Karpas-422 (cell line): ENCODE measurements around the gene INSIG2. TPM values are rescaled to one million over a fixed set of nuclear protein-coding genes. Genes with fewer than 3 reads are reported as not detected.

Experiments
- DNase-seq: peaks from one replicate; pipeline ENCODE4 v3.0.0-alpha.2; 2015
- H2AFZ ChIP-seq: fragments of 200-600 bp; sonication (generic); 2 replicates; pipeline ENCODE4 v1.6.1; 2014; ENCODE audit warnings: antibody characterized with exemption, low read length, mixed read lengths
- H3K27ac ChIP-seq: fragments of 200-600 bp; sonication (generic); 2 replicates; pipeline ENCODE4 v1.5.1; 2014; ENCODE audit warnings: mild to moderate bottlenecking, low read length, moderate library complexity
- H3K27me3 ChIP-seq: fragments of 200-600 bp; sonication (generic); 2 replicates; pipeline ENCODE4 v1.6.1; 2014; ENCODE audit warnings: low read length, mixed read lengths
- H3K36me3 ChIP-seq: fragments of 200-600 bp; sonication (generic); 2 replicates; pipeline ENCODE4 v1.6.1; 2014; ENCODE audit warnings: low read length, mixed read lengths; ENCODE audit not compliant: insufficient read depth
- H3K4me1 ChIP-seq: fragments of 200-600 bp; sonication (generic); 2 replicates; pipeline ENCODE4 v1.6.1; 2014; ENCODE audit warnings: mild to moderate bottlenecking, low read length, mixed read lengths
- H3K4me2 ChIP-seq: fragments of 200-600 bp; sonication (generic); 2 replicates; pipeline ENCODE4 v1.6.1; 2014; ENCODE audit warnings: low read length, low read depth, mild to moderate bottlenecking; ENCODE audit not compliant: poor library complexity, severe bottlenecking
- H3K4me3 ChIP-seq: fragments of 200-600 bp; sonication (generic); 2 replicates; pipeline ENCODE4 v1.5.1; 2014; ENCODE audit warnings: mild to moderate bottlenecking, antibody characterized with exemption, low read length, mixed read lengths
- H3K79me2 ChIP-seq: fragments of 200-600 bp; sonication (generic); 2 replicates; pipeline ENCODE4 v1.6.1; 2014; ENCODE audit warnings: mild to moderate bottlenecking, low read length, mixed read lengths
- H3K9ac ChIP-seq: fragments of 200-600 bp; sonication (generic); 2 replicates; pipeline ENCODE4 v1.6.0; 2014; ENCODE audit warnings: low read length
- H3K9me2 ChIP-seq: fragments of 200-600 bp; sonication (generic), shearing (Covaris generic); replicated peaks from 2 replicates; pipeline ENCODE4 v1.6.0; 2014; ENCODE audit warnings: mild to moderate bottlenecking, low read length, moderate library complexity; ENCODE audit not compliant: insufficient read depth
- H3K9me3 ChIP-seq: fragments of 300-700, 200-600 bp; sonication (generic); 2 replicates; pipeline ENCODE4 v1.6.1; 2014; ENCODE audit warnings: low read length, mixed read lengths
- H4K20me1 ChIP-seq: fragments of 200-600 bp; sonication (generic); 2 replicates; pipeline ENCODE4 v1.6.1; 2014; ENCODE audit warnings: mild to moderate bottlenecking, antibody characterized with exemption, low read length, low read depth; ENCODE audit not compliant: insufficient read depth
- total RNA-seq: library from RNA; depleted of rRNA; stranded (reverse); fragments of >200 nt; shearing (Covaris generic); gene quantifications from 2 replicates; pipeline ENCODE4 v1.2.3, GENCODE V29; 2014; ENCODE audit warnings: low replicate concordance

Gene INSIG2
- total RNA-seq, 1 experiment from 2014 or later = 37.6 TPM

GRCh38 chr2:118062048-118062447 is 26.2 kb upstream of the INSIG2 start:
- Histone ChIP-seq H3K9me3 (no peaks in the 10 kb centered on the region), H2AFZ (no peak overlapping the region), H3K9ac (no peak overlapping the region)

GRCh38 chr2:118062669-118063068 is 25.6 kb upstream of the INSIG2 start:
- H3K36me3 ChIP-seq = no peaks in the 10 kb centered on the region
- no peak overlapping the region for H3K27ac ChIP-seq
- no peak overlapping the region for H2AFZ ChIP-seq
- H3K9me3 ChIP-seq = no peaks in the 10 kb centered on the region
- H3K79me2 ChIP-seq = no peaks in the 10 kb centered on the region
- H3K27me3 ChIP-seq = no peaks in the 10 kb centered on the region
- DNase-seq = no peak
- no peaks in the 10 kb centered on the region for H4K20me1 ChIP-seq
- H3K4me2 ChIP-seq = no peak overlapping the region
- no peaks in the 10 kb centered on the region for H3K9me2 ChIP-seq
- no peak overlapping the region for H3K9ac ChIP-seq
- H3K4me1 ChIP-seq = peaks cover 40% of the 10 kb centered on the region
- H3K4me3 ChIP-seq = no peak overlapping the region

More at GRCh38 chr2:118062048-118062447, 26.2 kb upstream of the INSIG2 start:
- Histone ChIP-seq H3K36me3 (no peaks in the 10 kb centered on the region), H3K9me2 (no peaks in the 10 kb centered on the region), H3K27ac (no peak overlapping the region), H3K4me1 (peaks cover 46% of the 10 kb centered on the region), H3K27me3 (no peaks in the 10 kb centered on the region), H3K4me2 (no peak overlapping the region), H3K79me2 (no peaks in the 10 kb centered on the region), H3K4me3 (no peak overlapping the region), H4K20me1 (no peaks in the 10 kb centered on the region)
- no peak for DNase-seq

- H2AFZ ChIP-seq = no peak overlapping the region
- H3K36me3 ChIP-seq = no peaks in the 10 kb centered on the region
- H3K9me3 ChIP-seq = no peaks in the 10 kb centered on the region
- H3K9ac ChIP-seq = no peak overlapping the region
- H3K27ac ChIP-seq = no peak overlapping the region
- DNase-seq = no peak
- no peaks in the 10 kb centered on the region for H3K79me2 ChIP-seq
- no peaks in the 10 kb centered on the region for H4K20me1 ChIP-seq
- peaks cover 16% of the 10 kb centered on the region for H3K4me1 ChIP-seq
- no peak overlapping the region for H3K4me2 ChIP-seq
- no peaks in the 10 kb centered on the region for H3K9me2 ChIP-seq
- no peaks in the 10 kb centered on the region for H3K27me3 ChIP-seq
- no peak overlapping the region for H3K4me3 ChIP-seq
Observed at GRCh38 chr2:118065015-118065706, 23.1 kb upstream of the INSIG2 start.

- H3K4me1 ChIP-seq = peaks cover 7% of the 10 kb centered on the region
- H2AFZ ChIP-seq = peak overlapping the region; percentile 2; the same call in 1 of the 2 replicates
Observed at GRCh38 chr2:118065921-118066511, 22.3 kb upstream of the INSIG2 start.

GRCh38 chr2:118077636-118078247 is 10.5 kb upstream of the INSIG2 start:
- Histone ChIP-seq H3K27ac (no peak overlapping the region), H2AFZ (no peak overlapping the region), H4K20me1 (no peaks in the 10 kb centered on the region), H3K27me3 (no peaks in the 10 kb centered on the region), H3K9me3 (no peaks in the 10 kb centered on the region), H3K9me2 (no peaks in the 10 kb centered on the region), H3K79me2 (no peaks in the 10 kb centered on the region), H3K4me2 (no peak overlapping the region), H3K36me3 (no peaks in the 10 kb centered on the region), H3K4me1 (no peaks in the 10 kb centered on the region), H3K9ac (no peak overlapping the region), H3K4me3 (no peak overlapping the region)
- DNase-seq = no peak

More at GRCh38 chr2:118065921-118066511, 22.3 kb upstream of the INSIG2 start:
- H3K9me3 ChIP-seq = no peaks in the 10 kb centered on the region
- no peak overlapping the region for H3K4me2 ChIP-seq
- no peaks in the 10 kb centered on the region for H3K79me2 ChIP-seq
- no peaks in the 10 kb centered on the region for H4K20me1 ChIP-seq
- H3K27me3 ChIP-seq = no peaks in the 10 kb centered on the region
- no peaks in the 10 kb centered on the region for H3K36me3 ChIP-seq
- DNase-seq = no peak
- no peak overlapping the region for H3K27ac ChIP-seq
- no peak overlapping the region for H3K4me3 ChIP-seq
- no peaks in the 10 kb centered on the region for H3K9me2 ChIP-seq
- H3K9ac ChIP-seq = no peak overlapping the region

- Histone ChIP-seq H3K4me2 (no peak overlapping the region), H3K27me3 (no peaks in the 10 kb centered on the region), H3K4me1 (peaks cover 6% of the 10 kb centered on the region)
Observed at GRCh38 chr2:118078734-118079133, 9.5 kb upstream of the INSIG2 start.

GRCh38 chr2:118084491-118085089 is 3.7 kb upstream of the INSIG2 start:
- Histone ChIP-seq H3K4me3 (no peak overlapping the region), H3K79me2 (peaks cover 13% of the 10 kb centered on the region), H3K27me3 (no peaks in the 10 kb centered on the region), H3K9me2 (no peaks in the 10 kb centered on the region), H3K4me2 (no peak overlapping the region), H3K36me3 (no peaks in the 10 kb centered on the region), H3K27ac (no peak overlapping the region), H4K20me1 (no peaks in the 10 kb centered on the region), H2AFZ (no peak overlapping the region), H3K4me1 (peaks cover 25% of the 10 kb centered on the region), H3K9ac (no peak overlapping the region), H3K9me3 (no peaks in the 10 kb centered on the region)
- no peak for DNase-seq

More at GRCh38 chr2:118078734-118079133, 9.5 kb upstream of the INSIG2 start:
- Histone ChIP-seq H3K79me2 (no peaks in the 10 kb centered on the region), H3K4me3 (no peak overlapping the region), H3K9me3 (no peaks in the 10 kb centered on the region), H4K20me1 (no peaks in the 10 kb centered on the region), H3K27ac (no peak overlapping the region), H3K9me2 (no peaks in the 10 kb centered on the region), H3K36me3 (no peaks in the 10 kb centered on the region), H3K9ac (no peak overlapping the region), H2AFZ (no peak overlapping the region)
- no peak for DNase-seq
